GM06990 (cell line): ENCODE measurements around the gene TMEM54.

ENCODE experiments used
- DNase-seq: peaks from one replicate; pipeline ENCODE4 v3.0.0-alpha.2; 2011; ENCODE audit not compliant: insufficient read length; ENCODE audit errors: extremely low read depth
- H3K27me3 ChIP-seq: replicated peaks from 2 replicates; pipeline ENCODE4 v1.6.0; 2011; ENCODE audit warnings: low read length; ENCODE audit not compliant: control insufficient read depth, insufficient read depth
- H3K36me3 ChIP-seq: 2 replicates; pipeline ENCODE4 v1.5.1; 2011; ENCODE audit warnings: low read length; ENCODE audit not compliant: control insufficient read depth, insufficient read depth
- H3K4me3 ChIP-seq: replicated peaks from 2 replicates; pipeline ENCODE4 v1.5.1; 2011; ENCODE audit warnings: low read depth, mild to moderate bottlenecking, control low read depth, low read length
- TF ChIP-seq, protein P1 (sequence below): IDR thresholded peaks from 2 replicates; pipeline ENCODE4 v1.5.1; 2011; ENCODE audit warnings: low read length, control low read depth, mild to moderate bottlenecking, inconsistent platforms; ENCODE audit not compliant: insufficient read depth, poor library complexity, severe bottlenecking

The TMEM54 gene

DNA sequence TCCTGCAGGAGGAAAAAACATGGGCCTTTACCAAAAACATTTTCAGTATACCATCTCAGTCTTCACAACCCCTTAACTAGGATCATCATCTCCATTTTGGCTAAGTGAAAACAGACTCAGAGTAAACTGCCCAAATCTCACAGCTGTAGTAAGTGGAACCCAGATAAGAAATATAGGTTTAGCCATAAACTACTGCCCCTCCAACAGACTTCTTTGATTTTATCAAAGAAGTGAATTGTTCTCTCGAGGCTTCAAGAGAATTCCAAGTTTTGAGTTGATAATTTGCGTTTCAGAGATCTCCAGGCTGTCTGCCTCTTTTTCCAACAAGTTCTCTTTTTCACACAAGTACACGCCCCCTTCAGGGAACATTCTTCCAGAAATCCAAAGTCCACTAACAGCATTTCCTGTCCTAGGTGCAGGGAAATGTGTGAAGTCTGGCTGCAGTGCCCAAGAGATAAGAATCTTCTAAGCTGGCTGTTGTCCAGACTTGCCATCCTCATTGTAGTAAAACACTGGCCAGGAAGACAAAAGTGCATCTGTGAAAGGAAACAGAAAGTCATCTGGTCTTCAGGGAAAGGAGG is 32.6 kb upstream of the TMEM54 start:
- peaks cover 7% of the 10 kb centered on the region for H3K36me3 ChIP-seq
- TF ChIP-seq, protein P1, sequence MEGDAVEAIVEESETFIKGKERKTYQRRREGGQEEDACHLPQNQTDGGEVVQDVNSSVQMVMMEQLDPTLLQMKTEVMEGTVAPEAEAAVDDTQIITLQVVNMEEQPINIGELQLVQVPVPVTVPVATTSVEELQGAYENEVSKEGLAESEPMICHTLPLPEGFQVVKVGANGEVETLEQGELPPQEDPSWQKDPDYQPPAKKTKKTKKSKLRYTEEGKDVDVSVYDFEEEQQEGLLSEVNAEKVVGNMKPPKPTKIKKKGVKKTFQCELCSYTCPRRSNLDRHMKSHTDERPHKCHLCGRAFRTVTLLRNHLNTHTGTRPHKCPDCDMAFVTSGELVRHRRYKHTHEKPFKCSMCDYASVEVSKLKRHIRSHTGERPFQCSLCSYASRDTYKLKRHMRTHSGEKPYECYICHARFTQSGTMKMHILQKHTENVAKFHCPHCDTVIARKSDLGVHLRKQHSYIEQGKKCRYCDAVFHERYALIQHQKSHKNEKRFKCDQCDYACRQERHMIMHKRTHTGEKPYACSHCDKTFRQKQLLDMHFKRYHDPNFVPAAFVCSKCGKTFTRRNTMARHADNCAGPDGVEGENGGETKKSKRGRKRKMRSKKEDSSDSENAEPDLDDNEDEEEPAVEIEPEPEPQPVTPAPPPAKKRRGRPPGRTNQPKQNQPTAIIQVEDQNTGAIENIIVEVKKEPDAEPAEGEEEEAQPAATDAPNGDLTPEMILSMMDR, result no peak
- no peak overlapping the region for H3K4me3 ChIP-seq
- no peak for DNase-seq
- no peaks in the 10 kb centered on the region for H3K27me3 ChIP-seq

DNA sequence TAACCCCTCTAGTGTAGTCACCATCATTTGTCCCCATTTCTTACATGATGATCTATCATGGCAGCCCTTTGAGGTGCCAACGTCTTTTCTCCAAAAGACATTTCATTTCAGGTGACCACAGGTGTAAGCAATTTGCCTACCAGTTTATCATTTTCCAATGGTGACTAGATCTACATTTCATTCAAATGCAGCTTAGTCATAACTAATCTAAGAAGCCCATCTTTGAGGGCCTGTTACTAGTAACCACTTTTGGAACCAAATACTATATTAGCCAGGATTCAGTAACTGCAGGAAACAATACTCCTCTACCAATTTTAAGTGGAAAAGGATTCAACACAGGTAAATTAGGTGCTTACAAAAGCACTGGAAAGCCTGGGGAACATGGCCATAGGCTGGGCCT is 30.6 kb upstream of the TMEM54 start:
- TF ChIP-seq, protein P1, result no peak
- Histone ChIP-seq H3K4me3 (no peak overlapping the region), H3K27me3 (no peaks in the 10 kb centered on the region), H3K36me3 (peaks cover 3% of the 10 kb centered on the region)
- DNase-seq, result no peak

DNA sequence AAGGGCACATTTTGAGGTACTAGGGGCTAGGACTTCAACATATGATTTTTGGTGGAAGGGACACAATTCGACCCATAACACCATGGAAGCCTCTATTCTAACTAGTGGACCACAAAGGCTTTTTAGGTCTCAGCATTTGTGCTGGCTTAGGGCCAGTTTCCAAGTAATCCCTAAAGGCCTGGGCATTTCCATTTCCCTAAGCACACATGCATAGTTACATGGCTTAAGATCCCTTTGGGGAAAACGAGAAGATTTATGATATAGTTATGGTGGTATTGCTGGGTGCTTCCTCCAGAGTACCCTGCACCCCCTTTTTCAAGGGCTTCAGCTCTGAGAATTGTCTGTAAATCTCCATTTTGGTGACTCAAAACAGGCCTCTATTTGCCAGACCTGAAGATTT is 28.2 kb upstream of the TMEM54 start:
- TF ChIP-seq, protein P1, result no peak
- DNase-seq, result no peak
- peaks cover 2% of the 10 kb centered on the region; the same call in 1 of the 2 replicates for H3K27me3 ChIP-seq

DNA sequence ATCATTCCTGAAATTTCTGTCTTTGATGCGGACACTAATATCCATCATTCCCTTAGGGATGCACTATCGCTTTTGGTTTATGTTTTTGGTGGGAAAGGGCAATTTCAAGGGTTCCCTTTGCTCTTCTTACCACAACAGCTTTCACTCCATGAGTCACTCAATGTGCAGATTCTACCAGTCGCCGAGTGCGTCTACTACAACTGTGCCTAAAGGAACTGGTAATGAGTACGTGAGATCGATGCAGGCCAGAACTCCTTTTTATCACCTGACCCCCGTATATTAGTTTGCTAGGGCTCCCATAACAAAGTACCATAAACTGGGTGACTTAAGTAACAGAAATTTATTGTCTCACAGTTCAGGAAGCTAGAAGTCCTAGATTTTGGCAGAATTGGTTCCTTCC is 27.5 kb upstream of the TMEM54 start:
- Histone ChIP-seq H3K36me3 (no peaks in the 10 kb centered on the region), H3K4me3 (no peak overlapping the region), H3K27me3 (peaks cover 2% of the 10 kb centered on the region; the same call in 1 of the 2 replicates)
- DNase-seq, result no peak
- TF ChIP-seq, protein P1, result no peak

More for the DNA sequence above, 28.2 kb upstream of the TMEM54 start:
- H3K36me3 ChIP-seq, result peaks cover 1% of the 10 kb centered on the region; the same call in 1 of the 2 replicates
- H3K4me3 ChIP-seq, result no peak overlapping the region

DNA sequence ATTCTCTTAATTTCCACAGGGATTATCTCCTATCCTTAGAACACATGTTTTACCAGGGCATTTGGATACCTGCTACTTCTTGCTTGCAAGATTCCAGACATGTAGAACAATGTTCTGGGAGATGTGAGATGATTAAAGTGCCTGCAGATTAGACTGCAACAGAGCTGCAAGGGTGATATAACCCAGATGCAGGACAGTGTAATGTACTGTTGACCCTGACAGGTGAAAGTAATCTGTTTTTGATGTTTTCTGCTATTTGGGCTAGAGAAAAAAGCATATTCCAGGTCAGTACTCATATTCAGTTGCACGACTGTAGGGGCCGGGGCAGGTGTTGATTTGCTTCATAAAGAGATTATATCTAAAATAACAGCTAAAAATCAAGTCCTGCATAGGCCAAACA is 27.1 kb upstream of the TMEM54 start:
- TF ChIP-seq, protein P1, result no peak
- Histone ChIP-seq H3K4me3 (no peak overlapping the region), H3K36me3 (no peaks in the 10 kb centered on the region), H3K27me3 (peaks cover 2% of the 10 kb centered on the region; the same call in 1 of the 2 replicates)
- DNase-seq, result no peak

DNA sequence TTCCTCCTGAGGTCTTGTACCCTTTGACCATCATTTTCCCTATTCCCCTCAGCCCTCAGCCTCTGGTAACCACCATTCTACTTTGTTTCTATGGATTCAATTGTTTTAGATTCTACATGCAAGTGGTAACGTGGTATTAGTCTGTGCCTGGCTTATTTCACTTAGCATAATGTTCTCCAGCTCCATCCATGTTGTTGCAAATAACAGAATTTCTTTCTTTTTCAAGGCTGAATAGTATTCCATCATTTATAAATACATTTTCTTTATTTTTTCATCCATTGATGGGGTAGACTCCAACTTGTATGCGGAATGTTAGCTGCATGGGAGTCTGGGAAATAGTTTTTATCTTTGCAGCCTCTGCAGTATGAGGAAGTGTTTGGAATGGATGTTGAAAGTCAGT is 26.3 kb upstream of the TMEM54 start:
- peaks cover 2% of the 10 kb centered on the region; the same call in 1 of the 2 replicates for H3K27me3 ChIP-seq
- no peak for DNase-seq
- TF ChIP-seq, protein P1, result no peak
- no peak overlapping the region for H3K4me3 ChIP-seq
- no peaks in the 10 kb centered on the region for H3K36me3 ChIP-seq
